GM19395 (cell line): ENCODE results near the gene POLR2A.
"Not testable (repeated sequence)": the region's sequence is repeated elsewhere in the genome, so short reads cannot be mapped to it uniquely, and the experiment has no call there.

Experiments
- ATAC-seq: cut with Tn5 transposase; IDR thresholded peaks from one replicate; pipeline ENCODE4 v1.9.1; 2021; ENCODE audit warnings: mild to moderate bottlenecking, moderate library complexity; ENCODE audit not compliant: unreplicated experiment

Gene POLR2A

GRCh38 chr17:7460850-7461660, 23.1 kb upstream of the POLR2A start:
- ATAC-seq = no peak

GRCh38 chr17:7462474-7463371, 21.4 kb upstream of the POLR2A start:
- no peak for ATAC-seq

- ATAC-seq = no peak
These were observed 20.8 kb upstream of the POLR2A start for GRCh38 chr17:7463372-7463846.

- no peak for ATAC-seq
These were observed 20.1 kb upstream of the POLR2A start for GRCh38 chr17:7464081-7464480.

- no peak for ATAC-seq
These were observed 18.4 kb upstream of the POLR2A start for GRCh38 chr17:7465597-7466275.

GRCh38 chr17:7466318-7466638, 17.9 kb upstream of the POLR2A start:
- ATAC-seq = no peak

GRCh38 chr17:7466639-7467341, 17.4 kb upstream of the POLR2A start:
- ATAC-seq = no peak

GRCh38 chr17:7467498-7467897, 16.7 kb upstream of the POLR2A start:
- ATAC-seq = no peak

- ATAC-seq = no peak
These were observed 15.9 kb upstream of the POLR2A start for GRCh38 chr17:7468290-7468689.

- no peak for ATAC-seq
These were observed 15.3 kb upstream of the POLR2A start for GRCh38 chr17:7468804-7469389.

- ATAC-seq = not testable (repeated sequence)
These were observed 14.3 kb upstream of the POLR2A start for GRCh38 chr17:7469843-7470242.

- ATAC-seq = not testable (repeated sequence)
These were observed 13.7 kb upstream of the POLR2A start for GRCh38 chr17:7470457-7470973.

- no peak for ATAC-seq
These were observed 12.4 kb upstream of the POLR2A start for GRCh38 chr17:7471729-7472128.

- ATAC-seq = not testable (repeated sequence)
These were observed 9.4 kb upstream of the POLR2A start for GRCh38 chr17:7474767-7475166.

- ATAC-seq = no peak
These were observed 8.3 kb upstream of the POLR2A start for GRCh38 chr17:7475764-7476422.

GRCh38 chr17:7476494-7476893, 7.7 kb upstream of the POLR2A start:
- ATAC-seq = no peak

- no peak for ATAC-seq
These were observed 7.2 kb upstream of the POLR2A start for GRCh38 chr17:7476951-7477350.

GRCh38 chr17:7477392-7478275, 6.5 kb upstream of the POLR2A start:
- ATAC-seq = no peak
